ENCODE measurements around the gene EMILIN3.

DNA sequence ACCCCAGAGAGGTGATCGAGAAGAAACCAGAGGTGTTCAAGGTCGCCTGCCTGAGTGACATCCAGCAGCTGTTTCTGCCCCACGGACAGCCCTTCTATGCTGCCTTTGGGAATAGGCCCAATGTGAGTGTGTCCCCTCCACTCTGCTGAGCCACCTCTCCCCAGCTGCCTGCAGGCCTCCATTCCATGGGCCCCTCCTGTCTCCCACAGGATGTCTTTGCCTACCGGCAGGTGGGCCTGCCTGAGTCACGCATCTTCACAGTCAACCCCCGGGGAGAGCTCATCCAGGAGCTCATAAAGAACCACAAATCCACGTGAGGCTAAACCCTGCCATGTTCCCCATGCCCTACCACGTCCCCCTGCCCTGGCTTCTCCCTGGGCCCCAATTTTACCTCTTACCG is 8.4 kb downstream of the EMILIN3 start:
- TF ChIP-seq, protein P1, sequence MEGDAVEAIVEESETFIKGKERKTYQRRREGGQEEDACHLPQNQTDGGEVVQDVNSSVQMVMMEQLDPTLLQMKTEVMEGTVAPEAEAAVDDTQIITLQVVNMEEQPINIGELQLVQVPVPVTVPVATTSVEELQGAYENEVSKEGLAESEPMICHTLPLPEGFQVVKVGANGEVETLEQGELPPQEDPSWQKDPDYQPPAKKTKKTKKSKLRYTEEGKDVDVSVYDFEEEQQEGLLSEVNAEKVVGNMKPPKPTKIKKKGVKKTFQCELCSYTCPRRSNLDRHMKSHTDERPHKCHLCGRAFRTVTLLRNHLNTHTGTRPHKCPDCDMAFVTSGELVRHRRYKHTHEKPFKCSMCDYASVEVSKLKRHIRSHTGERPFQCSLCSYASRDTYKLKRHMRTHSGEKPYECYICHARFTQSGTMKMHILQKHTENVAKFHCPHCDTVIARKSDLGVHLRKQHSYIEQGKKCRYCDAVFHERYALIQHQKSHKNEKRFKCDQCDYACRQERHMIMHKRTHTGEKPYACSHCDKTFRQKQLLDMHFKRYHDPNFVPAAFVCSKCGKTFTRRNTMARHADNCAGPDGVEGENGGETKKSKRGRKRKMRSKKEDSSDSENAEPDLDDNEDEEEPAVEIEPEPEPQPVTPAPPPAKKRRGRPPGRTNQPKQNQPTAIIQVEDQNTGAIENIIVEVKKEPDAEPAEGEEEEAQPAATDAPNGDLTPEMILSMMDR (IDR thresholded peaks at IDR 0.05; ENCODE audit: insufficient read depth, low read length, poor library complexity, severe bottlenecking), result no peak
- TF ChIP-seq EZH2phosphoT487 (conservative IDR thresholded peaks at IDR 0.05; ENCODE audit: low read length), result no peak

Measured in SU-DHL-6 (cell line).